HepG2 (cell line): ENCODE data around the gene GATA5. TPM values are rescaled to one million over a fixed set of nuclear protein-coding genes. Genes with fewer than 3 reads are reported as not detected.

Experiments
- ATAC-seq: fragments of 200-7000 bp; cut with Tn5 transposase; 3 replicates; pipeline ENCODE4 v1.9.1; 2020; ENCODE audit warnings: mild to moderate bottlenecking, moderate library complexity
- BruUV-seq: library from RNA; stranded (reverse); fragments of 400-500 nt; replicated peaks from 2 replicates; lab custom pipeline; 2021; lab: Mats Ljungman, UMichigan
- CTCF ChIA-PET: fragments of 300-600 bp; formaldehyde crosslinking; extraction: SDS; loops from one replicate; lab custom pipeline; 2021; ENCODE audit warnings: low total read pairs, inconsistent platforms, low intra/inter-chr PET ratio; lab: Yijun Ruan, JAX
- POLR2A ChIA-PET: fragments of 350-600 bp; sonication (Branson Sonifier 250); formaldehyde crosslinking; loops from one replicate; lab custom pipeline; 2020; ENCODE audit warnings: antibody characterized with exemption, inconsistent platforms; lab: Yijun Ruan, JAX
- DNase-seq: peaks from one replicate; pipeline ENCODE4 v3.0.0-alpha.2; 2015; ENCODE audit warnings: low spot score
- FAIRE-seq: peaks from 3 replicates; lab custom pipeline; 2011; peaks lifted over from hg19 to GRCh38; lab: Jason Lieb, UNC
- H2AFZ ChIP-seq: one replicate; pipeline ENCODE4 v1.6.1; 2011; ENCODE audit warnings: low read length, inconsistent platforms
- H3K27ac ChIP-seq: fragments of 300-600 bp; 3 replicates; pipeline ENCODE4 v1.8.0; 2011; ENCODE audit warnings: mixed run types, mild to moderate bottlenecking, mixed read lengths, low read length, inconsistent platforms; ENCODE audit not compliant: insufficient read depth; ENCODE audit errors: extremely low read length
- H3K27me3 ChIP-seq, 2 experiments: fragments of 200-600 bp in 1 of 2; 2 replicates in 1 of 2; 3 replicates in 1 of 2; pipeline versions ENCODE4 v1.6.0 to v1.8.0; 2011; ENCODE audit warnings: low read length in 2 of 2, mild to moderate bottlenecking in 2 of 2, moderate library complexity in 2 of 2, inconsistent platforms in 1 of 2; ENCODE audit not compliant: insufficient read depth in 2 of 2, control insufficient read depth in 1 of 2
- H3K36me3 ChIP-seq, 2 experiments: fragments of 200-600 bp in 1 of 2; replicated peaks in 1 of 2; 2 replicates in 1 of 2; 3 replicates in 1 of 2; pipeline versions ENCODE4 v1.5.1 to v1.8.0; 2011; ENCODE audit warnings: low read length in 2 of 2, inconsistent platforms in 1 of 2; ENCODE audit not compliant: insufficient read depth in 2 of 2, control insufficient read depth in 1 of 2
- H3K4me1 ChIP-seq: 2 replicates; pipeline ENCODE4 v1.5.1; 2012; ENCODE audit warnings: low read length, inconsistent platforms; ENCODE audit not compliant: insufficient read depth
- H3K4me2 ChIP-seq: 2 replicates; pipeline ENCODE4 v1.6.0; 2011; ENCODE audit warnings: low read depth, low read length, inconsistent platforms
- H3K4me3 ChIP-seq, 3 experiments: fragments of 200-600 bp in 1 of 3; sonication (generic), shearing (Covaris generic) in 1 of 3; replicated peaks in 1 of 3; 2 replicates each; pipeline ENCODE4 v1.5.1; 2011 to 2016; ENCODE audit warnings: low read length in 3 of 3, inconsistent platforms in 2 of 3, low read depth in 2 of 3, mild to moderate bottlenecking in 2 of 3, control low read depth in 1 of 3, mixed read lengths in 1 of 3; ENCODE audit not compliant: insufficient read depth in 1 of 3
- H3K79me2 ChIP-seq: one replicate; pipeline ENCODE4 v1.6.1; 2011; ENCODE audit warnings: low read length, inconsistent platforms; ENCODE audit not compliant: insufficient read depth
- H3K9ac ChIP-seq: 2 replicates; pipeline ENCODE4 v1.6.0; 2011; ENCODE audit warnings: mild to moderate bottlenecking, low read depth, low read length, inconsistent platforms; ENCODE audit not compliant: insufficient read depth
- H3K9me3 ChIP-seq: 2 replicates; pipeline ENCODE4 v1.5.1; 2012; ENCODE audit warnings: mild to moderate bottlenecking, low read length
- H4K20me1 ChIP-seq: 2 replicates; pipeline ENCODE4 v1.6.0; 2011; ENCODE audit warnings: inconsistent platforms, mild to moderate bottlenecking, low read length, moderate library complexity; ENCODE audit not compliant: insufficient read depth
- FOXC1 ChIP-seq: sonication (generic); formaldehyde crosslinking; IDR thresholded peaks from 2 replicates; pipeline ENCODE4 v1.8.0; 2022; ENCODE audit warnings: mild to moderate bottlenecking, missing genetic modification reagents, borderline replicate concordance
- HDAC2 ChIP-seq: sonication (generic); formaldehyde crosslinking; IDR thresholded peaks from 2 replicates; pipeline ENCODE4 v1.4.0; 2020; ENCODE audit warnings: missing genetic modification reagents
- HNRNPK ChIP-seq: fragments of 200-400 bp; formaldehyde crosslinking; IDR thresholded peaks from 2 replicates; pipeline ENCODE4 v1.6.1; 2018; ENCODE audit warnings: low read length, low read depth, moderate library complexity, mild to moderate bottlenecking; ENCODE audit not compliant: poor library complexity, severe bottlenecking
- HNRNPL ChIP-seq: fragments of 200-400 bp; formaldehyde crosslinking; IDR thresholded peaks from 2 replicates; pipeline ENCODE4 v1.6.1; 2017; ENCODE audit warnings: mild to moderate bottlenecking, low read depth, low read length
- KDM2A ChIP-seq: sonication (generic); formaldehyde crosslinking; IDR thresholded peaks from 2 replicates; pipeline ENCODE4 v1.4.0; 2020; ENCODE audit warnings: low read depth, missing genetic modification reagents, borderline replicate concordance
- KLF16 ChIP-seq, 2 experiments: sonication (generic) in 1 of 2; formaldehyde crosslinking in 1 of 2; IDR thresholded peaks; 2 replicates each; pipeline versions ENCODE4 v1.6.1 to v1.8.0; 2016 to 2023; ENCODE audit warnings: missing genetic modification reagents in 2 of 2, missing compliant biosample characterization in 1 of 2
- MYC ChIP-seq: sonication (generic); formaldehyde crosslinking; IDR thresholded peaks from 2 replicates; pipeline ENCODE4 v1.9.0; 2021; ENCODE audit warnings: missing genetic modification reagents, borderline replicate concordance
- NFKB2 ChIP-seq: sonication (generic); formaldehyde crosslinking; IDR thresholded peaks from 2 replicates; pipeline ENCODE4 v1.4.0; 2020; ENCODE audit warnings: missing genetic modification reagents, borderline replicate concordance
- NR1H2 ChIP-seq: sonication (generic); formaldehyde crosslinking; IDR thresholded peaks from 2 replicates; pipeline ENCODE4 v1.8.1; 2022; ENCODE audit warnings: low read depth, missing genetic modification reagents, borderline replicate concordance
- PHB2 ChIP-seq: fragments of 450-650 bp; IDR thresholded peaks from 2 replicates; pipeline ENCODE4 v1.6.1; 2018; ENCODE audit not compliant: partially characterized antibody
- SALL2 ChIP-seq: sonication (generic); formaldehyde crosslinking; IDR thresholded peaks from 2 replicates; pipeline ENCODE4 v1.8.1; 2023; ENCODE audit warnings: mild to moderate bottlenecking, missing genetic modification reagents, inconsistent platforms
- SOX6 ChIP-seq, 2 experiments: fragments of 450-650 bp in 1 of 2; sonication (generic) in 1 of 2; formaldehyde crosslinking in 1 of 2; IDR thresholded peaks; 2 replicates each; pipeline versions ENCODE4 v1.4.0 to v1.6.1; 2017 to 2020; ENCODE audit warnings: antibody characterized with exemption in 1 of 2, mild to moderate bottlenecking in 1 of 2, missing genetic modification reagents in 1 of 2
- TEAD3 ChIP-seq: optimal IDR thresholded peaks from 2 replicates; pipeline ENCODE3; 2016; ENCODE audit warnings: borderline replicate concordance
- U2AF1 ChIP-seq: fragments of 200-400 bp; formaldehyde crosslinking; optimal IDR thresholded peaks from 2 replicates; pipeline ENCODE3; 2017; ENCODE audit warnings: mild to moderate bottlenecking, low read depth, low read length
- ZNF232 ChIP-seq: sonication (generic); formaldehyde crosslinking; IDR thresholded peaks from 2 replicates; pipeline ENCODE4 v1.4.0; 2020; ENCODE audit warnings: missing genetic modification reagents, borderline replicate concordance
- ZNF567 ChIP-seq: sonication (generic); formaldehyde crosslinking; IDR thresholded peaks from 2 replicates; pipeline ENCODE4 v1.8.1; 2023; ENCODE audit warnings: mild to moderate bottlenecking, missing genetic modification reagents, borderline replicate concordance
- ZNF691 ChIP-seq: sonication (generic); formaldehyde crosslinking; IDR thresholded peaks from 2 replicates; pipeline ENCODE4 v1.4.0; 2020; ENCODE audit warnings: missing genetic modification reagents, low read depth, mild to moderate bottlenecking, borderline replicate concordance
- ZNF781 ChIP-seq: sonication (generic); formaldehyde crosslinking; IDR thresholded peaks from 2 replicates; pipeline ENCODE4 v1.5.1; 2020; ENCODE audit warnings: borderline replicate concordance, mild to moderate bottlenecking, missing genetic modification reagents; ENCODE audit errors: not compliant biosample characterization
- ZNF839 ChIP-seq: sonication (generic); formaldehyde crosslinking; IDR thresholded peaks from 2 replicates; pipeline ENCODE4 v1.4.0; 2020; ENCODE audit warnings: missing genetic modification reagents, mild to moderate bottlenecking, borderline replicate concordance
- WGBS: methylation state at CpG from one replicate; pipeline ENCODE4 v1.1.6; 2017; ENCODE audit warnings: low lambda C conversion rate; 5-methylcytosine and 5-hydroxymethylcytosine counted together
- in situ Hi-C: cut with HindIII; loops from 2 replicates; pipeline ENCODE4 v1.10.0; 2017; ENCODE audit warnings: low pct_unique_long_range_greater_than_20kb; ENCODE audit not compliant: extremely low pct_ligation_motif_present
- intact Hi-C: fragments of 100-400 bp; cut with micrococcal nuclease; formaldehyde crosslinking; loops from one replicate; pipeline ENCODE4 v1.10.0; 2022; ENCODE audit not compliant: unreplicated experiment
- polyA plus RNA-seq, 8 experiments: library from polyadenylated mRNA; depleted of rRNA in 3 of 8; stranded (reverse) in 7 of 8; unstranded in 1 of 8; fragments of >200 nt; fragmentation: Illumina TruSeq in 4 of 8; extraction: Trizol in 4 of 8; gene quantifications; 2 replicates each; pipeline versions ENCODE4 v1.2.1 to v1.2.3, GENCODE V29; 2011 to 2016; ENCODE audit warnings: low read depth in 4 of 8, missing spikeins in 1 of 8, mixed read lengths in 1 of 8; ENCODE audit not compliant: insufficient read depth in 1 of 8
- total RNA-seq, 5 experiments: library from RNA; depleted of rRNA; stranded (reverse); fragments of >200 nt; fragmentation: Illumina TruSeq; extraction: Trizol; gene quantifications; 2 replicates each; pipeline ENCODE4 v1.2.3, GENCODE V29; 2016; ENCODE audit warnings: low read depth in 1 of 5
- TF ChIP-seq, protein P1 (sequence below): IDR thresholded peaks from 2 replicates; pipeline ENCODE4 v1.6.1; 2012; ENCODE audit warnings: inconsistent platforms

The GATA5 gene
- total and polyA plus RNA-seq, 2 of the 13 experiments (the other 11 are each of a cell fraction or from before 2014, with no cell fraction given), result 0.12 to 0.20 TPM

- ChIA-PET POLR2A (interaction anchor here (0.5 to 1.7 kb wide), 3 partner anchors 117 to 864 kb away, joined by 3 to 6 read pairs (median 4); no protein-coding TSS in a partner anchor), CTCF (interaction anchor here (1.4 to 2.0 kb wide), 3 partner anchors 22 to 291 kb away, joined by 3 to 27 read pairs (median 8); no protein-coding TSS in a partner anchor)
- intact Hi-C loops, result loop anchor here (1.0 to 5.0 kb wide), 2 partner anchors 116 to 292 kb away; no protein-coding TSS in a partner anchor
- peak; percentile 70 for ATAC-seq
- Histone ChIP-seq H3K9me3 (no peaks in the 10 kb centered on the region), H3K9ac (no peak overlapping the region), H3K4me1 (no peaks in the 10 kb centered on the region), H3K4me2 (no peak overlapping the region), H3K79me2 (no peaks in the 10 kb centered on the region), H3K27ac (no peak overlapping the region), H3K27me3 (peaks cover 14 to 52% of the 10 kb centered on the region in 2 experiments), H4K20me1 (peaks cover 3% of the 10 kb centered on the region; the same call in 1 of the 2 replicates), H3K36me3 (no peaks in the 10 kb centered on the region), H3K4me3 (no peak overlapping the region), H2AFZ (no peak overlapping the region)
- DNase-seq, result peak; percentile 56
- 24% methylated on average over 19 of the region's 26 CpGs for WGBS
- in situ Hi-C loops, result loop anchor here (5.0 to 25.0 kb wide), 2 partner anchors 117 to 287 kb away; partner anchors contain the start of gene MRGBP
- peak; percentile 82 for FAIRE-seq
- BruUV-seq, result no TSS peak
- TF ChIP-seq SOX6 (IDR thresholded peaks at IDR 0.05) (peak; percentile 36; the same call in 1 of the 2 replicates), SOX6 (CRISPR knock-in tag; IDR thresholded peaks at IDR 0.05) (no peak), ZNF691 (CRISPR knock-in tag) (peak; percentile 36; the same call in 1 of the 2 replicates), HNRNPK (peak; percentile 25), HDAC2 (CRISPR knock-in tag) (0 out of 2 replicates have a peak, but pooled peaks have one; percentile 17), PHB2 (peak; percentile 36), NFKB2 (CRISPR knock-in tag) (peak; percentile 59; the same call in 1 of the 2 replicates), MYC (CRISPR knock-in tag) (peak; percentile 56; the same call in 1 of the 2 replicates), ZNF567 (CRISPR knock-in tag) (peak; percentile 78), U2AF1 (peak; percentile 43), NR1H2 (no peak), ZNF781 (CRISPR knock-in tag) (peak; percentile 46), KDM2A (CRISPR knock-in tag) (peak; percentile 73; the same call in 1 of the 2 replicates), TEAD3 (CRISPR knock-in tag) (peak; percentile 9), ZNF839 (CRISPR knock-in tag) (0 out of 2 replicates have a peak, but pooled peaks have one; percentile 36), KLF16 (CRISPR knock-in tag; IDR thresholded peaks at IDR 0.05) (no peak), SALL2 (CRISPR knock-in tag) (peak; percentile 56; the same call in 1 of the 2 replicates), ZNF232 (no peak), FOXC1 (CRISPR knock-in tag) (0 out of 2 replicates have a peak, but pooled peaks have one; percentile 40), HNRNPL (0 out of 2 replicates have a peak, but pooled peaks have one; percentile 74)
- TF ChIP-seq, protein P1, sequence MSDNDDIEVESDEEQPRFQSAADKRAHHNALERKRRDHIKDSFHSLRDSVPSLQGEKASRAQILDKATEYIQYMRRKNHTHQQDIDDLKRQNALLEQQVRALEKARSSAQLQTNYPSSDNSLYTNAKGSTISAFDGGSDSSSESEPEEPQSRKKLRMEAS, result peak; percentile 48; the same call in 1 of the 2 replicates
Observed at GRCh38 chr20:62500237-62500864, 24.6 kb upstream of the GATA5 start.
